Suprapubic skin (tissue), 4 donors: ENCODE results near the gene PODNL1.

ENCODE experiments used
- CTCF ChIP-seq, 2 donors: fragments of 200-600 bp in 1 of 2; fragments of 450-650 bp in 1 of 2; sonication (generic) in 1 of 2; IDR thresholded peaks; one replicate each; pipeline ENCODE4 v1.5.1; 2016 to 2019; ENCODE audit warnings: antibody characterized with exemption in 2 of 2, mild to moderate bottlenecking in 1 of 2, moderate library complexity in 1 of 2
- EP300 ChIP-seq: sonication (generic); formaldehyde crosslinking; IDR thresholded peaks from one replicate; pipeline ENCODE4 v1.6.1; 2017; ENCODE audit warnings: antibody characterized with exemption
- POLR2A ChIP-seq, 2 donors: fragments of 450-650 bp; IDR thresholded peaks; one replicate each; pipeline ENCODE4 v1.6.1; 2017; ENCODE audit warnings: antibody characterized with exemption in 2 of 2, mild to moderate bottlenecking in 2 of 2, moderate library complexity in 2 of 2
- POLR2AphosphoS5 ChIP-seq, 3 donors: sonication (generic); formaldehyde crosslinking; IDR thresholded peaks; one replicate each; pipeline ENCODE4 v1.6.1; 2017; ENCODE audit warnings: antibody characterized with exemption in 3 of 3

GRCh38 chr19:13887517-13887916 is 50.7 kb downstream of the PODNL1 start:
- TF ChIP-seq POLR2AphosphoS5 (IDR thresholded peaks at IDR 0.05): no peak
- TF ChIP-seq CTCF (IDR thresholded peaks at IDR 0.05): no peak
- no peak for TF ChIP-seq EP300
- no peak for TF ChIP-seq POLR2A (IDR thresholded peaks at IDR 0.05)
